Heart left ventricle (tissue), 16 donors: Measurements from ENCODE around the gene INSRR. TPM values are rescaled to one million over a fixed set of nuclear protein-coding genes. Genes with fewer than 3 reads are reported as not detected.

ENCODE experiments used
- ATAC-seq, 4 donors: fragments of 200-7000 bp; cut with Tn5 transposase; one replicate each; pipeline ENCODE4 v1.9.1; 2020 to 2022; ENCODE audit warnings: moderate library complexity in 4 of 4, mild to moderate bottlenecking in 3 of 4, moderate number of reproducible peaks in 1 of 4
- DNase-seq, 5 donors: peaks; one replicate each; pipeline ENCODE4 v3.0.0-alpha.2; 2020
- H3K27ac ChIP-seq, 12 donors: fragments of 200-600 bp; sonication (generic) in 4 of 12; one replicate each; pipeline versions ENCODE4 v1.5.0 to v1.8.0; 2016 to 2022; ENCODE audit warnings: mild to moderate bottlenecking in 2 of 12
- H3K27me3 ChIP-seq, 9 donors: fragments of 200-600 bp; sonication (generic) in 2 of 9; one replicate each; pipeline versions ENCODE4 v1.5.1 to v1.8.0; 2016 to 2022; ENCODE audit warnings: mild to moderate bottlenecking in 3 of 9
- H3K36me3 ChIP-seq, 9 donors: fragments of 200-600 bp; sonication (generic) in 2 of 9; one replicate each; pipeline versions ENCODE4 v1.5.0 to v1.8.0; 2018 to 2022; ENCODE audit warnings: mild to moderate bottlenecking in 2 of 9
- H3K4me1 ChIP-seq, 12 donors: fragments of 200-600 bp; sonication (generic) in 4 of 12; one replicate each; pipeline versions ENCODE4 v1.5.0 to v1.8.0; 2016 to 2022; ENCODE audit warnings: mild to moderate bottlenecking in 3 of 12
- H3K4me3 ChIP-seq, 12 donors: fragments of 200-600 bp; sonication (generic) in 4 of 12; one replicate each; pipeline versions ENCODE4 v1.5.0 to v1.8.0; 2017 to 2022; ENCODE audit warnings: mild to moderate bottlenecking in 9 of 12, moderate library complexity in 4 of 12
- H3K9me3 ChIP-seq, 12 donors: fragments of 200-600 bp; sonication (generic) in 4 of 12; one replicate each; pipeline versions ENCODE4 v1.5.0 to v1.8.0; 2016 to 2022; ENCODE audit warnings: mild to moderate bottlenecking in 1 of 12
- POLR2A ChIP-seq, 2 donors: fragments of 450-650 bp; IDR thresholded peaks; one replicate each; pipeline ENCODE4 v1.6.1; 2017; ENCODE audit warnings: antibody characterized with exemption in 2 of 2, mild to moderate bottlenecking in 2 of 2, moderate library complexity in 2 of 2
- WGBS, 4 donors: extraction: QIAGEN DNeasy Blood & Tissue Kit in 2 of 4; methylation state at CpG; one replicate each; pipeline versions ENCODE4 v1.1.5 to v1.1.7; 2013 to 2018; 5-methylcytosine and 5-hydroxymethylcytosine counted together
- intact Hi-C, 10 donors: fragments of 100-400 bp; cut with DNase I; formaldehyde crosslinking; loops; one replicate each; pipeline versions ENCODE4 v1.11.1 to v1.14.2; 2022
- polyA plus RNA-seq, 2 donors: library from polyadenylated mRNA; stranded (reverse); fragments of 200-250 nt; gene quantifications; one replicate each; pipeline ENCODE4 v1.2.3, GENCODE V29; 2013
- total RNA-seq, 9 donors: library from RNA; depleted of rRNA in 2 of 9; stranded (reverse); fragments of >200 nt in 2 of 9; fragmentation: NEBNext Ultra II Directional in 3 of 9; extraction: Animal tissue kit (Norgen Biotek cat#: 25700) in 3 of 9; gene quantifications; one replicate each; pipeline versions ENCODE4 v1.1.0 to v1.2.4, GENCODE V29; 2016 to 2023
- TF ChIP-seq, protein P1 (sequence below), 12 donors: fragments of 200-600 bp; sonication (generic) in 4 of 12; IDR thresholded peaks; one replicate each; pipeline versions ENCODE4 v1.5.0 to v1.8.0; 2018 to 2022; ENCODE audit warnings: antibody characterized with exemption in 12 of 12, mild to moderate bottlenecking in 5 of 12
- donor health status: ischemic (EF 13 %, LVEDD 7.1; RV severe dilation, severe dysfunction).
- donor health status: healthy with polysubstance abuse.
- donor health status: DM: no; HTN: yes; CAD: no.
- donor health status: DM: no; HTN: no; CAD: no.
- donor health status: ischemic (EF 25% LVEDD 6.9; RV normal size, moderate dysfunction).
- donor health status: ischemic (EF 25% LVEDD 5.7; RV mildly dilated, moderate dysfunction).
- donor health status: healthy.
- donor health status: DM: yes; HTN: yes; CAD: no.
- donor health status: ischemic (EF 35%, LVEDD 5.7; RV mildly dilated, moderate dysfunction).
- donor health status: nonischemic (EF 11% LVEDD 7.7; RV severe dilation, severe dysfunction).
- donor health status: DM: yes; HTN: yes; CAD: no.
- donor health status: PGD.
- donor health status: ischemic (EF 29% LVEDD 5.4; RV normal size, mild dysfunction).
- donor health status: nonischemic (EF 23%, LVEDD 6.1; RV moderate dilation, normal function).

INSRR gene
- total and polyA plus RNA-seq, 11 donors, result 0.07 to 0.42 (median 0.12) TPM; not detected in 3

DNA sequence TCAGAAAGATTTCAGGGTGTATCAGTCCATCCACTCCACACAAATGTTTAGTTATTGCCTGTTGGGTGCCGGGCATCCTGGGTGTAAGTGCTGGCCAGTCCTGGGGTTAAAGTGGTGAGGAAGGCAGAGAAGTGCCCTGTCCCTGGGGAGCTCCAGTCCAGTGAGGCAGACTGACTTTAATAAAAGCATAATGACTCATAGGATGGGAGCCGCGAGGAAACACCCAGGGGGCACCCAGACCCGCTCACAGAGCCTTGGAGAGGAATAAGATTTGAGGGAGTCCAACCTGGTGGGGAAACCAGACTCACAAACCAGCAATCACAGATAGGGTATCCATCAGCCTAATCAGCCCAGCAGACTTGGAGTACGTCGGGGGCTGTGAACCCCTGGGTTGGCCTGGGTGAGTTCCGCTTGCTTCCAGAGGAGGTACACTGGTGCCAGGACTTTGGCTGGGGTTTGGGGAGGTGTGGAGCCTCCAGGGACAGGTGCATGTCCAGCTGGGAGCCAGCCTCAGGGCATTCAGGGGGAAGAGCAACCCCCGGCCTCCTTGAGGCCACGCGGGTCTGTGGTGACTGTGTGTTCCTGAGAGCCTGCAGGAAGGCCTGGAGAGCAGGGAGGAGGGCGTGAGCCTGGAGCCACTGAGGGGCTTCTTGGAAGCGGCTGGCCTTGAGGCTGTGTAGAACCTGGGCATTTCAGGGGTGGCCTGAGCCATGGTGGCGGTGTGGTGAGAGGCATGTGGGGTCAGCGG lies 38.3 kb upstream of the INSRR start:
- no peaks in the 10 kb centered on the region for H3K36me3 ChIP-seq
- WGBS, 4 donors, result 59 to 71% (median 70%) methylated on average over 10 to 14 of the region's 14 CpGs
- no peak for TF ChIP-seq POLR2A (IDR thresholded peaks at IDR 0.05)
- TF ChIP-seq, protein P1, sequence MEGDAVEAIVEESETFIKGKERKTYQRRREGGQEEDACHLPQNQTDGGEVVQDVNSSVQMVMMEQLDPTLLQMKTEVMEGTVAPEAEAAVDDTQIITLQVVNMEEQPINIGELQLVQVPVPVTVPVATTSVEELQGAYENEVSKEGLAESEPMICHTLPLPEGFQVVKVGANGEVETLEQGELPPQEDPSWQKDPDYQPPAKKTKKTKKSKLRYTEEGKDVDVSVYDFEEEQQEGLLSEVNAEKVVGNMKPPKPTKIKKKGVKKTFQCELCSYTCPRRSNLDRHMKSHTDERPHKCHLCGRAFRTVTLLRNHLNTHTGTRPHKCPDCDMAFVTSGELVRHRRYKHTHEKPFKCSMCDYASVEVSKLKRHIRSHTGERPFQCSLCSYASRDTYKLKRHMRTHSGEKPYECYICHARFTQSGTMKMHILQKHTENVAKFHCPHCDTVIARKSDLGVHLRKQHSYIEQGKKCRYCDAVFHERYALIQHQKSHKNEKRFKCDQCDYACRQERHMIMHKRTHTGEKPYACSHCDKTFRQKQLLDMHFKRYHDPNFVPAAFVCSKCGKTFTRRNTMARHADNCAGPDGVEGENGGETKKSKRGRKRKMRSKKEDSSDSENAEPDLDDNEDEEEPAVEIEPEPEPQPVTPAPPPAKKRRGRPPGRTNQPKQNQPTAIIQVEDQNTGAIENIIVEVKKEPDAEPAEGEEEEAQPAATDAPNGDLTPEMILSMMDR (IDR thresholded peaks at IDR 0.05), result no peak
- peak overlapping the region; percentile 49 to 99 (median 91) for H3K27ac ChIP-seq
- no peaks in the 10 kb centered on the region for H3K9me3 ChIP-seq
- peak overlapping the region in 8 of 12 donors; percentile 10 to 91 (median 32) for H3K4me3 ChIP-seq
- DNase-seq (peak in 1 of 5 donors; percentile 57), ATAC-seq (no peak)
- peaks cover 0 to 22% (median 0%) of the 10 kb centered on the region in 9 donors for H3K27me3 ChIP-seq
- intact Hi-C loops, result loop anchor here in 1 of 10 donors (10.0 kb wide), 1 partner anchor 212 kb away; no protein-coding TSS in a partner anchor
- peaks cover 3 to 96% (median 80%) of the 10 kb centered on the region in 12 donors for H3K4me1 ChIP-seq

DNA sequence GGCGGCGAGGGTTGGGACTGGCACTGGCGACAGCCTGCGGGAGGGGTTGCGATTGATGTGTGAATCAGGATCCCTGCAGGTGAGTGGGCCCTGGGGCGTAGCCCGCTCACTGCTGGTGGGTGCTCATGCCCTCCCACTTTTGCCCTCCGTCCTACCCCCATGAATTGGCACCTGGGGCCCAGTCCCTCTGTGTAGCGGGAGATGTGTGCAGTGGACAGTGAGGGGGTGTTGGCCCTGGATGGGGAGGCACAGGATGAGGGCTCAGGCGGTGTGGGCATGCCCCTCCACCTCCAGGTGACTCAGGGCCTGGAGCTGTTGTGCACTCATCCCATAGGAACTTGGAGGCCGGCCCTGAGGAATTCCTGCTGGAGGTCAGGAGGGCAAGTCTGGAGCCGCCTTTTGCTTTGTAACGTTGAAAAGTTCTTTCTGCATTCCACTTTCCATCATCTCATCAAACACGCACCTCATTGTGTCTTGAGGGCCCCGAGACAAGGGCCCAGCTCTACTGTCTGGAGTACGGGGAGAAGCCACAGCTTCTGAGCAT lies 37.6 kb upstream of the INSRR start:
- H3K27me3 ChIP-seq, result peaks cover 0 to 24% (median 0%) of the 10 kb centered on the region in 9 donors

DNA sequence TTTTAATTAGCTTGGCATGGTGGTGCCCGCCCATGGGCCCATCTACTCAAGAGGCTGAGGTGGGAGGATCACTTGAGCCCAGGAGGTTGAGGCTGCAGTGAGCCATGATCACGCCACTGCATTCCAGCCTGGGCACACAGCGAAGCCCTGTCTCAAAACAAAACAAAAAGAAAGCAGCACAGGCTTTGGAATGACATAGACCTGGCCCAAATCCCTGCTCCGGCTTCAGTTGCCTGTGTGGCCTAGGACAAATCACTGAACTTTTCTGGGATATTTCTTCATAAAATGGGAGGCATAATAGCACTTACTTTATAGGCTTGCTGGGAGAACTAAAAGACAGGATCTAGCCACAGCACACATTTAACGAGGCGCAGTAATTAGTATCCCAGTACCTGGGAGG lies 37.0 kb upstream of the INSRR start:
- H3K4me1 ChIP-seq, result peaks cover 3 to 90% (median 72%) of the 10 kb centered on the region in 12 donors
- ATAC-seq, result no peak
- DNase-seq, result peak in 1 of 5 donors; percentile 8

More for the DNA sequence above, 37.6 kb upstream of the INSRR start:
- TF ChIP-seq POLR2A (IDR thresholded peaks at IDR 0.05), result no peak
- TF ChIP-seq, protein P1 (IDR thresholded peaks at IDR 0.05), result no peak
- H3K4me1 ChIP-seq, result peaks cover 3 to 96% (median 79%) of the 10 kb centered on the region in 12 donors
- intact Hi-C loops, result loop anchor here in 1 of 10 donors (10.0 kb wide), 1 partner anchor 212 kb away; no protein-coding TSS in a partner anchor
- no peaks in the 10 kb centered on the region for H3K36me3 ChIP-seq
- peak overlapping the region in 7 of 12 donors; percentile 13 to 91 (median 38) for H3K4me3 ChIP-seq
- no peaks in the 10 kb centered on the region for H3K9me3 ChIP-seq
- peak in 3 of 5 donors; percentile 49 to 62 (median 60) for DNase-seq
- H3K27ac ChIP-seq, result peak overlapping the region in 11 of 12 donors; percentile 61 to 99 (median 91)
- WGBS, 4 donors, result 65 to 80% (median 72%) methylated on average over 11 to 16 of the region's 16 CpGs
- no peak for ATAC-seq

More for the DNA sequence above, 37.0 kb upstream of the INSRR start:
- WGBS, 4 donors, result 78 to 93% (median 82%) methylated on average over 6 of the region's 6 CpGs
- peak overlapping the region; percentile 80 to 99 (median 93) for H3K27ac ChIP-seq
- H3K27me3 ChIP-seq, result peaks cover 0 to 28% (median 0%) of the 10 kb centered on the region in 9 donors
- no peak for TF ChIP-seq POLR2A (IDR thresholded peaks at IDR 0.05)
- TF ChIP-seq, protein P1 (IDR thresholded peaks at IDR 0.05), result no peak
- intact Hi-C loops, result loop anchor here in 1 of 10 donors (2.0 to 10.0 kb wide), 2 partner anchors 25 to 211 kb away; partner anchors contain the start of gene LRRC71
- H3K36me3 ChIP-seq, result no peaks in the 10 kb centered on the region
- H3K4me3 ChIP-seq, result peak overlapping the region in 9 of 12 donors; percentile 7 to 91 (median 75)
- no peaks in the 10 kb centered on the region for H3K9me3 ChIP-seq
